ENCODE results near the gene AADACL2. TPM values are rescaled to one million over a fixed set of nuclear protein-coding genes. Genes with fewer than 3 reads are reported as not detected.

AADACL2 gene
- total RNA-seq, 1 experiment from 2014 or later, result not detected

- Mint-ChIP-seq H3K27me3 (ENCODE audit: low read depth) (no peaks in the 10 kb centered on the region), H3K4me1 (no peaks in the 10 kb centered on the region), H3K36me3 (ENCODE audit: insufficient read depth in 1 of 3, low read depth in 3 of 3) (no peaks in the 10 kb centered on the region), H3K9me3 (no peaks in the 10 kb centered on the region), H3K27ac (no peak overlapping the region), H3K4me3 (no peak overlapping the region)
- Histone ChIP-seq H3K4ac (ENCODE audit: low read depth, low read length) (no peak overlapping the region), H3K4me2 (ENCODE audit: insufficient read depth, insufficient read length, low read length) (no peak overlapping the region), H2BK12ac (ENCODE audit: insufficient read length, low read depth, low read length) (no peak overlapping the region), H3K56ac (ENCODE audit: insufficient read length, low read depth, low read length) (no peak overlapping the region), H3K9me3 (ENCODE audit: control insufficient read depth, low read depth, low read length) (no peaks in the 10 kb centered on the region), H3K79me2 (ENCODE audit: insufficient read depth, low read length) (no peaks in the 10 kb centered on the region), H2BK20ac (ENCODE audit: low read depth, low read length, poor library complexity, severe bottlenecking) (no peak overlapping the region), H3K9ac (ENCODE audit: extremely low read depth, insufficient read length, low read length) (no peak overlapping the region), H3K23me2 (ENCODE audit: insufficient read length, low read depth, low read length, poor library complexity, severe bottlenecking) (no peaks in the 10 kb centered on the region), H3K79me1 (ENCODE audit: insufficient read depth, low read depth, low read length, poor library complexity, severe bottlenecking) (no peaks in the 10 kb centered on the region), H2BK120ac (ENCODE audit: low read depth, low read length, poor library complexity, severe bottlenecking) (no peak overlapping the region), H3K27me3 (ENCODE audit: insufficient read depth, low read length) (no peaks in the 10 kb centered on the region), H3K27ac (ENCODE audit: insufficient read length, low read depth, low read length) (no peak overlapping the region), H3T11ph (ENCODE audit: low read length) (no peak overlapping the region), H2BK15ac (ENCODE audit: low read depth, low read length) (no peak overlapping the region), H3K14ac (ENCODE audit: insufficient read depth, low read length) (no peak overlapping the region), H3K4me1 (ENCODE audit: insufficient read depth, low read length) (no peaks in the 10 kb centered on the region), H3K23ac (ENCODE audit: insufficient read length, low read depth, low read length) (no peak overlapping the region), H4K91ac (ENCODE audit: insufficient read length, low read depth, low read length) (no peak overlapping the region), H2BK5ac (ENCODE audit: insufficient read length, low read length) (no peak overlapping the region), H4K20me1 (ENCODE audit: control insufficient read depth, insufficient read depth, insufficient read length) (no peaks in the 10 kb centered on the region), H4K8ac (replicated peaks; ENCODE audit: insufficient read length, low read depth, low read length) (no peak overlapping the region), H4K5ac (ENCODE audit: insufficient read length, low read depth, low read length) (no peak overlapping the region), H3K18ac (ENCODE audit: insufficient read length, low read depth, low read length) (no peak overlapping the region), H2AFZ (ENCODE audit: low read length) (no peak overlapping the region), H2AK5ac (ENCODE audit: insufficient read length, low read length) (no peak overlapping the region)
- no peak for TF ChIP-seq CTCF (conservative IDR thresholded peaks at IDR 0.05)
- no CpG with 5 or more reads among the region's 2 CpGs for WGBS (ENCODE audit: extremely low coverage, insufficient read length, low lambda C conversion rate)
- no peak for DNase-seq
These were observed 64.7 kb downstream of the AADACL2 start for GRCh38 chr3:151798466-151798865.
